ENCODE data around the gene PTPN3. TPM values are rescaled to one million over a fixed set of nuclear protein-coding genes. Genes with fewer than 3 reads are reported as not detected.

Gene PTPN3
- polyA plus RNA-seq, 1 donor (not counting 4 experiments of a cell fraction or from before 2014, with no cell fraction given) = 19.9 TPM

- dilution Hi-C loops (cut with MboI; ENCODE audit: extremely low pct_ligation_motif_present, low sequenced_read_pairs) = no loop called here
- peaks cover 51% of the 10 kb centered on the region for H3K79me2 ChIP-seq (ENCODE audit: control insufficient read depth, insufficient read depth, low read length)
- H3K27ac ChIP-seq (ENCODE audit: control insufficient read depth, insufficient read depth, low read length) = peak overlapping the region; percentile 71
Observed at GRCh38 chr9:109497226-109498153, 617 bp downstream of the PTPN3 start.

GRCh38 chr9:109496841-109497225 is 1.3 kb downstream of the PTPN3 start:
- DNase-seq (ENCODE audit: low read depth, low spot score) (no peak), FAIRE-seq (no peak)
- H3K4me1 ChIP-seq (ENCODE audit: control insufficient read depth, extremely low read depth, insufficient read depth, low read length) = peaks cover 30% of the 10 kb centered on the region
- H3K4me2 ChIP-seq (ENCODE audit: control insufficient read depth, extremely low read depth, insufficient read depth, low read depth, low read length) = peak overlapping the region; percentile 99
- peaks cover 3% of the 10 kb centered on the region for H3K9me1 ChIP-seq (ENCODE audit: control insufficient read depth, extremely low read depth, insufficient read depth, low read length)
- H3K4me3 ChIP-seq (ENCODE audit: control insufficient read depth in 2 of 3, extremely low read depth in 1 of 3, insufficient read depth in 2 of 3, low read depth in 1 of 3, low read length in 3 of 3) = peak overlapping the region; percentile 45 to 93 (median 82)
- peaks cover 4 to 16% of the 10 kb centered on the region in 2 experiments for H3K36me3 ChIP-seq (ENCODE audit: control insufficient read depth in 2 of 2, extremely low read depth in 1 of 2, insufficient read depth in 2 of 2, low read length in 2 of 2)
- peaks cover 58% of the 10 kb centered on the region for H3K79me2 ChIP-seq (ENCODE audit: control insufficient read depth, insufficient read depth, low read length)
- H3K9me3 ChIP-seq (ENCODE audit: control insufficient read depth, low read depth, low read length) = no peaks in the 10 kb centered on the region
- peaks cover 5% of the 10 kb centered on the region for H3K27me3 ChIP-seq (ENCODE audit: control insufficient read depth, extremely low read depth, insufficient read depth, low read length)
- no peak for TF ChIP-seq EZH2 (IDR thresholded peaks at IDR 0.05; ENCODE audit: low read length)
- no peak for TF ChIP-seq CTCF (optimal IDR thresholded peaks at IDR 0.05 in 1 of 3, IDR thresholded peaks at IDR 0.05 in 1 of 3, conservative IDR thresholded peaks at IDR 0.05 in 1 of 3; ENCODE audit: extremely low read depth in 1 of 3, insufficient read depth in 2 of 3, low read length in 3 of 3)
- peaks cover 5% of the 10 kb centered on the region for H4K20me1 ChIP-seq (ENCODE audit: control insufficient read depth, extremely low read depth, insufficient read depth, low read length)
- dilution Hi-C loops (cut with MboI; ENCODE audit: extremely low pct_ligation_motif_present, low sequenced_read_pairs) = no loop called here
- peak overlapping the region; percentile 71 for H3K27ac ChIP-seq (ENCODE audit: control insufficient read depth, insufficient read depth, low read length)
- peak overlapping the region; percentile 77 for H3K9ac ChIP-seq (ENCODE audit: control insufficient read depth, extremely low read depth, insufficient read depth, low read length)
- H2AFZ ChIP-seq (ENCODE audit: control insufficient read depth, low read length) = no peak overlapping the region

More at GRCh38 chr9:109497226-109498153, 617 bp downstream of the PTPN3 start:
- DNase-seq (ENCODE audit: low read depth, low spot score) (no peak), FAIRE-seq (peak; percentile 5)
- Histone ChIP-seq H2AFZ (ENCODE audit: control insufficient read depth, low read length) (peak overlapping the region; percentile 11), H4K20me1 (ENCODE audit: control insufficient read depth, extremely low read depth, insufficient read depth, low read length) (peaks cover 2% of the 10 kb centered on the region), H3K9me1 (ENCODE audit: control insufficient read depth, extremely low read depth, insufficient read depth, low read length) (peaks cover 3% of the 10 kb centered on the region), H3K9me3 (ENCODE audit: control insufficient read depth, low read depth, low read length) (no peaks in the 10 kb centered on the region), H3K4me2 (ENCODE audit: control insufficient read depth, extremely low read depth, insufficient read depth, low read depth, low read length) (peak overlapping the region; percentile 99), H3K9ac (ENCODE audit: control insufficient read depth, extremely low read depth, insufficient read depth, low read length) (peak overlapping the region; percentile 77), H3K27me3 (ENCODE audit: control insufficient read depth, extremely low read depth, insufficient read depth, low read length) (peaks cover 5% of the 10 kb centered on the region), H3K36me3 (ENCODE audit: control insufficient read depth in 2 of 2, extremely low read depth in 1 of 2, insufficient read depth in 2 of 2, low read length in 2 of 2) (peaks cover 4 to 15% of the 10 kb centered on the region in 2 experiments), H3K4me1 (ENCODE audit: control insufficient read depth, extremely low read depth, insufficient read depth, low read length) (peaks cover 30% of the 10 kb centered on the region), H3K4me3 (ENCODE audit: control insufficient read depth in 2 of 3, extremely low read depth in 1 of 3, insufficient read depth in 2 of 3, low read depth in 1 of 3, low read length in 3 of 3) (peak overlapping the region; percentile 45 to 93 (median 82))
- TF ChIP-seq EZH2 (IDR thresholded peaks at IDR 0.05; ENCODE audit: low read length) (no peak), CTCF (optimal IDR thresholded peaks at IDR 0.05 in 1 of 3, IDR thresholded peaks at IDR 0.05 in 1 of 3, conservative IDR thresholded peaks at IDR 0.05 in 1 of 3; ENCODE audit: extremely low read depth in 1 of 3, insufficient read depth in 2 of 3, low read length in 3 of 3) (no peak)
